Stomach (tissue), 4 donors: Measurements from ENCODE around the gene MT3.

Experiments used
- EP300 ChIP-seq: sonication (generic); formaldehyde crosslinking; IDR thresholded peaks from one replicate; pipeline ENCODE4 v1.6.1; 2017; ENCODE audit warnings: antibody characterized with exemption
- POLR2A ChIP-seq, 4 donors: fragments of 450-650 bp; IDR thresholded peaks; one replicate each; pipeline ENCODE4 v1.6.1; 2016; ENCODE audit warnings: antibody characterized with exemption in 4 of 4, control low read depth in 2 of 4, mild to moderate bottlenecking in 1 of 4, moderate library complexity in 1 of 4
- POLR2AphosphoS5 ChIP-seq, 3 donors: sonication (generic); formaldehyde crosslinking; IDR thresholded peaks; one replicate each; pipeline ENCODE4 v1.6.1; 2016; ENCODE audit warnings: antibody characterized with exemption in 3 of 3
- TF ChIP-seq, protein P1 (sequence below), 7 experiments: fragments of 450-650 bp in 4 of 7; fragments of 200-600 bp in 3 of 7; sonication (generic) in 3 of 7; IDR thresholded peaks; one replicate each; pipeline ENCODE4 v1.5.1; 2016 to 2019; ENCODE audit warnings: antibody characterized with exemption in 7 of 7, control low read depth in 2 of 7, mild to moderate bottlenecking in 1 of 7

DNA sequence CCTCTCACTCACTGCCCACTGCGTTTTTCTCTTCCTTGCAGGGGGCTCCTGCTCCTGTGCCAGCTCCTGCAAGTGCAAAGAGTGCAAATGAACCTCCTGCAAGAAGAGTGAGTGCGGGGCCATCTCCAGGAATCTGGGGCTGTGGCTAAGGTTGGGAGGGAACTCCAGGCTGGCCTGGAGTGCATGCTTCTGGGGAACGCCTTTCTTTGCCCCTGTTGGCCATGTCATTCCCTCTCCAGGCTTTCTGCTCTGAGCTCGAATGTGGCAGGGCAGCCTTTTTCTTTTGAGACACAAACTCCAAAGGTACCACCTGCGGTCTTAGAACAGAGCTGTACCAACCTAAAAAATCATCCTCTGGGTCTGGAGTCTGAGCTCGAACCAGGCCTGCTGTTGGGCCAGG is 28.8 kb downstream of the MT3 start:
- TF ChIP-seq, protein P1, sequence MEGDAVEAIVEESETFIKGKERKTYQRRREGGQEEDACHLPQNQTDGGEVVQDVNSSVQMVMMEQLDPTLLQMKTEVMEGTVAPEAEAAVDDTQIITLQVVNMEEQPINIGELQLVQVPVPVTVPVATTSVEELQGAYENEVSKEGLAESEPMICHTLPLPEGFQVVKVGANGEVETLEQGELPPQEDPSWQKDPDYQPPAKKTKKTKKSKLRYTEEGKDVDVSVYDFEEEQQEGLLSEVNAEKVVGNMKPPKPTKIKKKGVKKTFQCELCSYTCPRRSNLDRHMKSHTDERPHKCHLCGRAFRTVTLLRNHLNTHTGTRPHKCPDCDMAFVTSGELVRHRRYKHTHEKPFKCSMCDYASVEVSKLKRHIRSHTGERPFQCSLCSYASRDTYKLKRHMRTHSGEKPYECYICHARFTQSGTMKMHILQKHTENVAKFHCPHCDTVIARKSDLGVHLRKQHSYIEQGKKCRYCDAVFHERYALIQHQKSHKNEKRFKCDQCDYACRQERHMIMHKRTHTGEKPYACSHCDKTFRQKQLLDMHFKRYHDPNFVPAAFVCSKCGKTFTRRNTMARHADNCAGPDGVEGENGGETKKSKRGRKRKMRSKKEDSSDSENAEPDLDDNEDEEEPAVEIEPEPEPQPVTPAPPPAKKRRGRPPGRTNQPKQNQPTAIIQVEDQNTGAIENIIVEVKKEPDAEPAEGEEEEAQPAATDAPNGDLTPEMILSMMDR (IDR thresholded peaks at IDR 0.05), result no peak
- TF ChIP-seq POLR2AphosphoS5 (IDR thresholded peaks at IDR 0.05) (no peak), POLR2A (IDR thresholded peaks at IDR 0.05) (no peak), EP300 (no peak)
